NOMO-1 treated with dmso at 0.1 percent for 144 hours (cell line): ENCODE results near the gene RTCB.

Experiments
- DNase-seq: peaks from one replicate; lab custom pipeline; 2025; ENCODE audit not compliant: unreplicated experiment; lab: John Stamatoyannopoulos, UW

RTCB gene

DNA sequence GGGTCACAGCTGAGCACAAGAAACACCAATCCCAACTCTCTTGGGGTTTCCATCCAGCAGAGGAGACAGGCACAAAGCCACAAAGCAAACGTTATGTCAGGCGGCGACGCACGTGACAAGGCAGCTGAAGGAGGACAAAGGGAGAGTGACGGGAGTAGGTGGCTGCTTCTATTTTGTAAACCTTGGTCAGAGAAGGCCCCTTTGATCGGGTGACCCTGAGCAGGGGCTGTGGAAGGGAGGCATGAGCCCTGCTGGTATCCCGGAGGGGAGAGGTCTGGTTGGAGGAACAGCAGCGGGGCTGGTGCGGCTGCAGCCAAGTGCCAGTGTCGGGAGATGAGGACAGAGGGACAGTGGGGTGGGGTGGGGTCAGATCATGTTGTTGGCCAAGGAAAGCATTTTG is 71.6 kb downstream of the RTCB start:
- no peak for DNase-seq

DNA sequence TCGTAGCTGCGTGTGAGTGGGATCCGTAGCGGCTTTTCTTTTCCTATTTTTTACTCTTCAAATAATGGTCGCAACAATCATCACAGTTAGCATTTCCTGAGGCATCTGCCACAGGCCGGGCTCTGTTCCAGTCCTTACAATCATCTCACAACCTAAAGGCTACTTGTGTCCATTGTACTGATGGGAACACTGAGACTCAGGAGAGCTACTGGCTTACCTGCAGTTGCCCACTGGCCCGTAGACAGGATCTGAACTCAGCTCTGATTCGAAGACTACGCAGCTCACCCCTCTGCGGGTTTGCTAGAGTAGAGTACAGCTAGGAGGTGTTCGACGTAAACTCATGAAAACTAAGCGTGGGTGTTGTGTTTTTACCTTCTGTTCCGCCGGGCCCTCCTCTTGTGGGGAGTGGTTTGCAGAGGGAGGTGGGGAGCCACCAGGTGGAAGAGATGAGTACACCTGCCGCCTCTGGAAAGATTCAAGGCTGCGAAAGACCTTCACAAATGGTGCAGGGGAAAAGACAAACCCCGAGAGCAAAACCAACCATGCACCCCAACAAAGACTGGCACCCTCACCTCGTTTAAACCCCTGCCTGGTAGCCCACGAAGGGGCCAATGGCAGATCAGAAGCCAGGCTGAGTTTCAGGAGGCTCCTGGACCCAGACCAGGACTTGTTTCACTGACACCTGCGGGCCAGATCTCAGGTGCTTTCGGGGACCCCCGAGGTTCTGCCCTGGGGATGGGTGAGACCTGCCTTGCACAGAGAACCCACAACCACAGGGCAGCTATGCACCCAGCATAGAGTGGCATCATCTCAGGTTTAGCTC is 72.6 kb downstream of the RTCB start:
- DNase-seq = no peak

DNA sequence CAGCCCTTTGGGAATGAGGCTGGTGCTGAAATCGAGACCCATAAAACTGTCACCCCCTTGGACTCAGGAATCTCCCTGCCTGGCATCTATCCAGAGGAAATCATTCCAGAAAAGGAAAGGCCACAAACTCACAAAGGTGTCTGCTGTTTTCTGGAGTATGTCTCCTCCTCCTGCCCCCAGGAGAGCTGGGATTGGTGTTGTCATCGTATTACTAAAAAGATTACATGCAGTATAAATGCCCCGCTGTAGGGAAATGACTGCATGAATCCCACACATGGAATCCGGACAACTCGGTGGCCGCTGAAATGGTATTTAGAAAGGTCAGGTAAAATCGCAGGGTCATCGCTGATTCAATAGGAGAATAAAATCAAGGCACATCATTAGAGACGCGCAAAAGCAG is 73.3 kb downstream of the RTCB start:
- DNase-seq = no peak
